NCI-H2196 (cell line): ENCODE data around the gene WASHC3.

Source experiments
- DNase-seq: peaks from one replicate; lab custom pipeline; 2025; ENCODE audit not compliant: unreplicated experiment; lab: John Stamatoyannopoulos, UW

The WASHC3 gene

DNA sequence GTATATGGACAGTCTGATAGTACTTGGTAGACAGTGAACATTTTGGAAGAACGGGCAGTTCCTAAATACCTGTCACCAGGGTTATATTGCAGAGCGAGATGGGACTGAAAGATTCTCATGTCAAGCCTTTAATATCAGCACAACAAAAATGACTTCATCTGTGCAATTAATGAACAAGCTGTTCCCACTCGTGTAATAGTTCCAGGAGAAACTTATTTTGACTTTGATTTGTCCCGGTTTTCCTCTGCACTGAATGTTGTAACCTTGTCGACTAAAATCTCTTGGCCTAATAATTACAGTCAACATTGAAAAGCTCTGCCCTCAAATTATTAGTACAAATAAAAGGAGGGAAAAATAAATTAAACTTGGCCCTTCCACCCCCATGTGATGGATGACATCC, 79.5 kb downstream of the WASHC3 start:
- DNase-seq, result no peak

DNA sequence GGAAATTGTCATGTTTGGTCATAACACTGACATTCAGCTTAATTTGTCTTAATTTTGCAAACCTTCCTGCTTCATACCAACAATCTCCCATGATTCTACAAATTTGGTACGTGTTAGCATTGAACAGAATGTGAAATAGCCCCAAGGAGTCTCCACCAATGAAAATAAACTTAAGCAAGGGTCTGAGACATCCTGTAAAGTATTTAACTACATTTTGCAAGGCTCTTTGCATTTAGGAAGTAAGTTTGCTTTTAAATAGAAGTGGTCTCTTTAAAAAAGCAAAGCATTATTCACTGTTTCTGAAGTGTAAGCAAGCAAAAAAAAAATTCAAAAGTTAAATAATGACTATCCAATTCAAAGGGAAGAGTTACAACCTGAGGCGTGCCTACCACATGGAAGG, 79.9 kb downstream of the WASHC3 start:
- DNase-seq, result no peak

DNA sequence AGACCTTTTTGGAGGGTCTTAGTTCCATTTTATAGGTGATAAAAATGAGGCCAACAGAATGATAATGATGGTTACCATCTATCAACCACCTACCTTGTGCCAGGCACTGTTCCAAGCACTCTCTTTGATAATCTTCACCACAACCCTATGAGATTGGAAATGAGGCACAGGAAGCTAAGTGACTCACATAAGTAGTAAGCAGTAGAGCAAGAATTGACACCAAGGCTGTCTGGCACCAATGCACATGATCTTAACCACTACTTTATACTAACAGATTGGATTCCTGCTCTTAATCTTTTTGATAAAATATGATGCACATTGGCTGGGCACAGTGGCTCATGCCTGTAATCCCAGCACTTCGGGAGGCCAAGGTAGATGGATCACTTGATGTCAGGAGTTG, 93.0 kb downstream of the WASHC3 start:
- DNase-seq, result no peak

DNA sequence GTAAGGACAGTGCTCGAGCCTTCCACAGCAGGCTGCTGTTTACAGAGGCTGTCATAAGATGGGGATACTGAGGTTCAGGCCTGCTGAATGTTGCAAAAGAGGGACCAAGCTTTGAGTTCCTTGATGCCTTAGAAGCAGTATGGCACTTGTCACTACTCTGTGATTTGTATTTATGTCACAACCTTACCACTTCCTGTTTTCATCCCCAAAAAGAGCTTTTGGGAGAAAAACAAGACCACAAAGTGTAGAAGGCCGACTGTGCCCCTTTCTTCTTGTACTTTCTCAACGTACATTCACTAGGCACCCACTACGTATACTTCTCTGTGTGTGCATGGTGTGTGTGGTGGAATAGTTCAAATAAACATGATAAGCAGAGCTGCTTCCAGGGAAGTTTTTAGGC, 94.3 kb downstream of the WASHC3 start:
- DNase-seq, result no peak

DNA sequence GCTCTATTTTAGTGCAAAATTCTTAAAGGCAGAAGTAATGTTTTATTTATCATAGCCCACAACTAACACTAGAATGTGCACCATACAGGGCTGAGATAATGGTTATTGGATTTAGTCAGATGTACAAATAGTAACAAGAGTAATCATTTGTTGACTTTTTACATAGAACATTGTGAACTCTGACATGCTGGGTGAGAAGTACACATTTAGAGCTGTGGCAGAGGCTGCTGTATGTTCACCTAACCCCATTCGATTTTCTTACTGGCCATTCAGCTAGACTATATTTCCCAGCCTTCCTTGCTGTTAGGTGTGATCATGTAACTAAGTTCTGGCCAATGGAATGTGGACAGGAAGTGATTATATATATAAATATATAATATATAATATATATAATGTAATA, 95.3 kb downstream of the WASHC3 start:
- no peak for DNase-seq

DNA sequence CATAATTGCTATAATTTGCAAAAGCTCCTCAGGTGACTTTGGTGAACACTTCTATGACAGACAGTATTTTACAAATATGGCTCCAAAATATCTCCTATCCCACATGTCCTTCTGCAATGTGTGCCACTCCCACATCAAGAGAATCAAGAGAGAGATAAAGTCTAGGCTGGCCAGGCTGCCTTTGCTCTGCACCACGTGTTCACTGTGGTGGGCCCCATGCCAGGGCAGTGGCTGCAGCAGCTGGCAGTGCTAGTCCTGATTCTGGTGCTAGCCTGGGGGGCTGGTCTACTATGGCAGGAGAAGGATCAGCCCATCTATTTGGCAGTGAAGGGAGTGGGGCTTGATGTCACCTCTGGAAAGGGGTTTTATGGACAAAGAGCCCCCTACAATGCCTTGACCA, 98.1 kb downstream of the WASHC3 start:
- no peak for DNase-seq
